KMS-11 (cell line): ENCODE results near the gene TBC1D14.

Experiments used
- H2AFZ ChIP-seq: fragments of 200-600 bp; sonication (generic); 2 replicates; pipeline ENCODE4 v1.6.1; 2016; ENCODE audit warnings: antibody characterized with exemption, mixed run types, low read depth
- H3K27ac ChIP-seq: fragments of 200-600 bp; sonication (generic); 2 replicates; pipeline ENCODE4 v1.6.1; 2016; ENCODE audit warnings: mild to moderate bottlenecking, mixed run types
- H3K27me3 ChIP-seq: fragments of 200-600 bp; sonication (generic); 2 replicates; pipeline ENCODE4 v1.6.1; 2017; ENCODE audit warnings: mild to moderate bottlenecking, low read depth, mixed run types, moderate library complexity; ENCODE audit not compliant: insufficient read depth
- H3K36me3 ChIP-seq: fragments of 200-600 bp; sonication (generic); 2 replicates; pipeline ENCODE4 v1.6.1; 2017; ENCODE audit warnings: mild to moderate bottlenecking, mixed run types; ENCODE audit not compliant: insufficient read depth
- H3K4me1 ChIP-seq: fragments of 200-600 bp; sonication (generic); 2 replicates; pipeline ENCODE4 v1.6.1; 2016; ENCODE audit warnings: mild to moderate bottlenecking, low read depth, mixed run types; ENCODE audit not compliant: poor library complexity, severe bottlenecking
- H3K4me2 ChIP-seq: fragments of 200-600 bp; sonication (generic); 2 replicates; pipeline ENCODE4 v1.7.0; 2016; ENCODE audit warnings: mild to moderate bottlenecking, mixed run types
- H3K4me3 ChIP-seq: fragments of 200-600 bp; sonication (generic); IDR thresholded peaks from 2 replicates; pipeline ENCODE4 v1.6.1; 2017; ENCODE audit warnings: low read depth, low read length, mixed read lengths; ENCODE audit not compliant: insufficient read depth
- H3K79me2 ChIP-seq: fragments of 200-600 bp; sonication (generic); 2 replicates; pipeline ENCODE4 v1.6.1; 2016; ENCODE audit warnings: low read depth, mixed run types; ENCODE audit not compliant: insufficient read depth
- H3K9ac ChIP-seq: fragments of 200-600 bp; sonication (generic); 2 replicates; pipeline ENCODE4 v1.6.1; 2016; ENCODE audit warnings: mild to moderate bottlenecking, mixed run types
- H4K20me1 ChIP-seq: fragments of 200-600 bp; sonication (generic); 2 replicates; pipeline ENCODE4 v1.6.1; 2016; ENCODE audit warnings: mild to moderate bottlenecking, mixed run types; ENCODE audit not compliant: insufficient read depth
- TF ChIP-seq, protein P1 (sequence below): fragments of 200-600 bp; sonication (generic); conservative IDR thresholded peaks from 2 replicates; pipeline ENCODE4 v1.6.1; 2017; ENCODE audit warnings: low read depth, mild to moderate bottlenecking, antibody characterized with exemption, low read length, moderate library complexity, mixed read lengths

The TBC1D14 gene

GRCh38 chr4:6877067-6877466 is 32.6 kb upstream of the TBC1D14 start:
- no peaks in the 10 kb centered on the region for H3K27me3 ChIP-seq
- no peak overlapping the region for H3K4me3 ChIP-seq
- H3K79me2 ChIP-seq = no peaks in the 10 kb centered on the region
- no peak overlapping the region for H3K4me2 ChIP-seq
- no peak overlapping the region for H2AFZ ChIP-seq
- H4K20me1 ChIP-seq = no peaks in the 10 kb centered on the region
- no peaks in the 10 kb centered on the region for H3K36me3 ChIP-seq
- TF ChIP-seq, protein P1, sequence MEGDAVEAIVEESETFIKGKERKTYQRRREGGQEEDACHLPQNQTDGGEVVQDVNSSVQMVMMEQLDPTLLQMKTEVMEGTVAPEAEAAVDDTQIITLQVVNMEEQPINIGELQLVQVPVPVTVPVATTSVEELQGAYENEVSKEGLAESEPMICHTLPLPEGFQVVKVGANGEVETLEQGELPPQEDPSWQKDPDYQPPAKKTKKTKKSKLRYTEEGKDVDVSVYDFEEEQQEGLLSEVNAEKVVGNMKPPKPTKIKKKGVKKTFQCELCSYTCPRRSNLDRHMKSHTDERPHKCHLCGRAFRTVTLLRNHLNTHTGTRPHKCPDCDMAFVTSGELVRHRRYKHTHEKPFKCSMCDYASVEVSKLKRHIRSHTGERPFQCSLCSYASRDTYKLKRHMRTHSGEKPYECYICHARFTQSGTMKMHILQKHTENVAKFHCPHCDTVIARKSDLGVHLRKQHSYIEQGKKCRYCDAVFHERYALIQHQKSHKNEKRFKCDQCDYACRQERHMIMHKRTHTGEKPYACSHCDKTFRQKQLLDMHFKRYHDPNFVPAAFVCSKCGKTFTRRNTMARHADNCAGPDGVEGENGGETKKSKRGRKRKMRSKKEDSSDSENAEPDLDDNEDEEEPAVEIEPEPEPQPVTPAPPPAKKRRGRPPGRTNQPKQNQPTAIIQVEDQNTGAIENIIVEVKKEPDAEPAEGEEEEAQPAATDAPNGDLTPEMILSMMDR = no peak
- no peaks in the 10 kb centered on the region for H3K4me1 ChIP-seq
- H3K9ac ChIP-seq = no peak overlapping the region
- no peak overlapping the region for H3K27ac ChIP-seq

- TF ChIP-seq, protein P1 = no peak
- Histone ChIP-seq H3K4me3 (no peak overlapping the region), H2AFZ (no peak overlapping the region), H3K79me2 (no peaks in the 10 kb centered on the region), H3K27ac (no peak overlapping the region), H4K20me1 (no peaks in the 10 kb centered on the region), H3K27me3 (no peaks in the 10 kb centered on the region), H3K9ac (no peak overlapping the region), H3K4me2 (no peak overlapping the region), H3K4me1 (no peaks in the 10 kb centered on the region), H3K36me3 (no peaks in the 10 kb centered on the region)
Observed at GRCh38 chr4:6878451-6879059, 31.1 kb upstream of the TBC1D14 start.

DNA sequence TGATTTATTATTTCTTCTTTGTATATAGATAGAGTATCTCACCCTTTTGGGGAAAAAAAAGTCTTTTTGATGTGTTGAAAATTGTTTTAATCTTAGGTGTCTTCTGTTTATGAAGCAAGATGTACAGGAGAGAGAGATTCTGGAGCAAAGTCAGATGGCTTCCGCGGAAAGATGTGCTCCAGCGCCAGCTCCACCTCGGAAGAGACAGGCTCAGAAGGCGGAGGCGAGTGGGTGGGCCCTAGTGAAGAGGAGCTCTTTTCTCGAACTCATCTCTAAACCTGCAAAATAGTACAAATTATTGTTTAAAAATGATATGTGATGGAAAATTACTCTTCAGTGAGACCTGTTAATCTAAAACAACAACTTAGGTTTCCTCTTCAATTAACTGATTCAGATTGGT is 28.9 kb upstream of the TBC1D14 start:
- Histone ChIP-seq H4K20me1 (no peaks in the 10 kb centered on the region), H2AFZ (no peak overlapping the region), H3K4me3 (no peak overlapping the region), H3K27ac (no peak overlapping the region), H3K79me2 (no peaks in the 10 kb centered on the region), H3K4me1 (no peaks in the 10 kb centered on the region), H3K9ac (no peak overlapping the region), H3K4me2 (no peak overlapping the region), H3K36me3 (no peaks in the 10 kb centered on the region), H3K27me3 (no peaks in the 10 kb centered on the region)
- TF ChIP-seq, protein P1 = no peak

GRCh38 chr4:6881908-6882307 is 27.7 kb upstream of the TBC1D14 start:
- Histone ChIP-seq H3K36me3 (no peaks in the 10 kb centered on the region), H3K4me1 (no peaks in the 10 kb centered on the region), H3K9ac (no peak overlapping the region), H3K4me3 (no peak overlapping the region), H2AFZ (no peak overlapping the region), H3K27ac (no peak overlapping the region), H3K27me3 (no peaks in the 10 kb centered on the region), H3K4me2 (no peak overlapping the region), H3K79me2 (no peaks in the 10 kb centered on the region), H4K20me1 (no peaks in the 10 kb centered on the region)
- TF ChIP-seq, protein P1 = no peak
